Measurements from ENCODE around the gene UAP1.

The UAP1 gene

GRCh38 chr1:162561616-162562469, at the start of gene UAP1:
UAP1 (plus strand) TSS chr1:162561722; CDS start chr1:162566069, 4,347 bp downstream.
- peak; percentile 85 for DNase-seq

DNA sequence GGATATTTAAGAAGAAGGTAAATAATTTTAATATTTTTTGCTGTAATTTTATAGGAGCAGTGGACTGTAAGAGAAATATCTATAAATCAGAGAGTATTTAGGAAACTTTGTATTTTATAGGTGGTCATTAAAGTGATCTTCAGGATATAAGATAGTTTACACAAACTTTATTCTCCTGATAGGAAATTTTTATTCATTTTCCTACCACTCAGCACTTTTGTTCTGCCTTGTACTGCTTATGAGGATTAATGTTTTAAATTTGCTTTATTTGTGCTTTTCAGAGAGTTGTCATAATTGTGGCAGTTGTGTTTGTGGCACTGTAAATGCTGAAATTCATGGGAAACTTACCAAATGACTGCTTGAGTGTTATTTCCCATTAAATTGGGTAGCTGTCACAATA, 34.2 kb upstream of the UAP1 start:
- DNase-seq = no peak

DNA sequence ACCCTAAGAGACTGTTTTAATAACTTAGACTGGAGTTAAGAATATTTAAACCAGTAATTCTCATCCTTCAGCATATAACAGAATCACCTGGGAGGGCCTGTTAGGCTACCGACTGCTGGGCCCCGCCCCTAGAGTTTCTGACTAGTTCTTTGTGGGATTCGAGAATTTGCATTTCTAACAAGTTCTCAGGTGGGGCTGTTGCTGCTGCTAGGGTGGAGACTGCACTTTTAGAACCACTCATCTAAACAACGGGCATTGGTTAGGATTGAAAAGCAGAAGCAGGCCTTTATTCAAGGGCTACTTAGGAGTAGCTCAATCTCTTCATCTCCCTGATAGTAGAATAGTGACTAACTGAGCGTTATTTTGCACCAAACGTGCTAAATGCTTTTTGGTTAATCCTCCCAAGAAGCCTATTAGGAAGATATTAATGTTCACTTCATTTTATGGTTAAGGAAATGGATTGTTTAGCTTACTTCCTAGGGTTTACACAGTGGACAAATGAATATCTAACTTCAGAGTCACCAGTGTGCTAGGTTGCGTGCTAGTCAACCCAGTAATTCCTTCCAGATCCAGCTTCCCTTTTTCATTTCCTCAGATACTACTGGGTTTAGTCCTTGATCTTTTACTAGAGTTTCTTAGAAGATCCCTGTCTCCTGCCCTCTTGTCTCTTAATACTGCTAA, 31.1 kb upstream of the UAP1 start:
- DNase-seq = no peak

DNA sequence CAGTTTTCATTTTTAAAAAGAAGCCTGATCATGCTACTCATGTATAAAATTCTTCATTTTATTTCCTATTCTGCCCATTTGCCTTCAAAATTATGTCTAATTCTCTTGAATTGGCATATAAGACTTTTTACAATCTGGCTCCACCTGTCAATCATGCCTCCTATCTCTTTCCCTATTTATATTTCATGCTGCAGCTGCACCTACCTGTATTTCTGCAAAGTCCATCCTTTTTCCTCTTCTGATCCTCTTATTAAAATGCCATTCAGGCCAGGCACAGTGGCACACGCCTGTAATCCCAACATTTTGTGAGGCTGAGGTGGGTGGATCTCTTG, 30.6 kb upstream of the UAP1 start:
- no peak for DNase-seq

DNA sequence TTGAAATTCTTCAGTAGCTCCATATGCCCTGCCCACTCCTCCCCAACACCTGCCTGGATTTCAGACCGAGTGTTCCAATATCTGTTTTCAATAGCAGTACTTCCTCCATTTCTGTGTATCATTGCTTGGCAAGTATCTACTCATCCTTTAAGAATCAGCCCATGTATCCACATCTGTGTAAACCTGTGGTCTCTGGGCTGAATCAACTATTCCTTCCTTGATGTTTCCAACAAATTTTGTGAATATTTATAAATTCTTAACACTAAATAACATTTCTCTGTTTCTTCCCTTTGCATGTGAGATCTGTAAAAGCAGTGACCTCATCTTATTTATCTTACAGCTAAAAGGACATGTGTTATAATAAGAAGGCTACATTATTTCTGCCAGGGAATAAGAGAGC, 26.0 kb upstream of the UAP1 start:
- no peak for DNase-seq

DNA sequence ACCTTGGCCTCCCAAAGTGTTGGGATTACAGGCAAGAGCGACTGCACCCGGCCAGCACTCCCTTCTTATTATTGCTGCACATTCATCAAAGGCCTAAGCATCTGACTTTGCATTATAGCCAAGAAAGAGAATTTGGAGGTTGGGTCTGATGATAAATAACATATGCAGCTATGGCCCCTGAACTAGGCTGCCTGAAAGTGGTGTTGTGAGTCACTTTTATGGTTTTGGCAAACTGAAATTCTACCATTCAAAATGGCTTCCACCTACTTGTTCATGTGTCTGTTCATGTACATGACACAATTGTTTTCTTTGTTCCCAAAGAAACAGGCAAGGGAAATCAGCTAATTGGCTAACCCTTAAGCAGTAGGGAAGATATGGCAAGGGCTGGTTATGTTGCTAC, 25.0 kb upstream of the UAP1 start:
- no peak for DNase-seq

DNA sequence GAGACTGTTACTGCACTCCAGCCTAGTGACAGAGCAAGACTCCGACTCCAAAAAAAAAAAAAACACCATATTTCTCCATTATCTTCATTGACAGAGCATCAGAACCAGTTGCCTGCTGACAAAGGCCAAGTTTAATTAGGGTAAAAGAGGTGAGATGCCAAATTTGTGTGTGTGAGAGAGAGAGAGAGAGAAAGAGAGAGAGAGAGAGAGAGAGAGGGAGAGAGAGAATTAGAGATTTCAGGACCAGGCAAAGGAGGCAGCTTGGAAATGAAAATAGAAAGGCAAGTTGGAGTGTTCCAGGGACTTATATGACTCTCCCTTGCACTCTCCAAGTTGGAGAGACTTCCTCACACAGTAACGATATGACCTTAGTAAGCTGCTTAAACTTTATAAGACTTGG, 24.3 kb upstream of the UAP1 start:
- DNase-seq = no peak

GRCh38 chr1:162538815-162539431, 22.6 kb upstream of the UAP1 start:
- DNase-seq = no peak

- no peak for DNase-seq
Measured at GRCh38 chr1:162541619-162542141, 19.8 kb upstream of the UAP1 start.

GRCh38 chr1:162543228-162543627, 18.3 kb upstream of the UAP1 start:
- no peak for DNase-seq

DNA sequence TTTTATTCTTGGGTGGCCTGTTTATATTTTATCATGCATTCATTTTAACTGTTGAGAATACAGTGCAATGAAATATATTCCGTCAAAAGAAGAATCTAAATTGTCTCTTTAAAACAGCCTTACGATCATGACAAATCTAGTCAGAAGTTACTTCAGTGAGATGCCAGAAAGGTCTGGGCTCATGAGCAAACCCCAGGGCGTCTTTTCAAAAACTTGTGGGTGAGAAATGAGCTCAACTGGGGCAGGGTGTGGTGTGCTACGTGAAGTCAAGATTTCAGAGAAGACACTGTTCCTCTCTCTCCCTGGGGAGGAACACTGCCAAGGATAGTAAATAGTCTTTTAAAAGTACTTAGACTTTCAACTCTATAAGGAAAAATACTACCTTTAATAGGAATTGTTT, 13.4 kb upstream of the UAP1 start:
- DNase-seq = no peak

DNA sequence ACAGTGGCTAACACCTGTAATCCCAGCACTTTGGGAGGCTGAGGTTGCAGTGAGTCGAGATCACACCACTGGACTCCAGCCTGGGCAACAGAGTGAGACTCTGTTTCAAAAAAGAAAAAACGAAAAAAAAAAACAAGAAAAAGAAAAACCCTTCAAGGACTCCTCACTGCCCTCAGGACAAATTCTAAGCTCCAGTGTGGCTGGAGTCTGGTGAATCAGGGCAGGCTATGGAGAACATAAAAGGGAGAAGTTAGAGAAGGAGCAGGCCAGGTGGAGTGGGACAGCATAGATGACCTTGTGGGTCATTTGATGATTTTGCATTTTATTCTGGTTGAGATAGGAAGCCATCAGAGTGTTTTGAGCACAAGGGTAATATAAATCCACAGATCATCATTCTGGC, 12.5 kb upstream of the UAP1 start:
- no peak for DNase-seq

GRCh38 chr1:162550925-162551324, 10.6 kb upstream of the UAP1 start:
- no peak for DNase-seq

DNA sequence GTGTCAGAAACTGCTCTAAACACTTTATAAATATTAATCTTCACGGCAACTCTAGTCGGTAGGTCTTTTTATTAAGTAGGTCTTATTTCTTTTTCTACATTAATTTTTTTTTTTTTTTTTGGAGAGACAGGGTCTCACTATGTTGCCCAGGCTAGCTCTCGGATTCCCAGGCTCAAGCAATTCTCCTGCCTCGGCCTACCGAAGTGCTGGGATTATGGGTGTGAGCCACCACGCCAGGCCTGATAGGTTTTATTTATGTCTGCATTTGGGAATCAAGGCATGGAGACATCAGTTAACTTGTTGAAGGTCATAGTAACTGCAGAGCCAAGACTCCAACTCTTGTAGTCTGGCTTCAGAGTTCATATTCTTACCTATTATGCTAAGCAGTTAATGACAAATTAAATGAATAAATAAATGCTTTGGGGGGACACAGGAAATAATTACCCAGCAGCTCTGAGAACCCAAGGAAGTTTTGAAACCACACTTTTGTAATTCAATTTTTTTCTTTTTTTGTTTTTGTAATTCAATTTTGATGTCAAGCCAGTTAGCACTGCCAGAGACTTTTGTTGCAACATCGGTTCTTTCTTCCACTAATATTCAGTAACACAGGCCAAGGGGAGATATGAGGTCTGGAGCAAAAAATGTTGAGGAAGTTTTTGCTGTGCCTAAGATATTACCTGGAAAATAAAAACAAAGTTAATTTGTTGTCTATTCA, 9.4 kb upstream of the UAP1 start:
- DNase-seq = no peak

GRCh38 chr1:162552684-162553252, 8.8 kb upstream of the UAP1 start:
- DNase-seq = no peak

DNA sequence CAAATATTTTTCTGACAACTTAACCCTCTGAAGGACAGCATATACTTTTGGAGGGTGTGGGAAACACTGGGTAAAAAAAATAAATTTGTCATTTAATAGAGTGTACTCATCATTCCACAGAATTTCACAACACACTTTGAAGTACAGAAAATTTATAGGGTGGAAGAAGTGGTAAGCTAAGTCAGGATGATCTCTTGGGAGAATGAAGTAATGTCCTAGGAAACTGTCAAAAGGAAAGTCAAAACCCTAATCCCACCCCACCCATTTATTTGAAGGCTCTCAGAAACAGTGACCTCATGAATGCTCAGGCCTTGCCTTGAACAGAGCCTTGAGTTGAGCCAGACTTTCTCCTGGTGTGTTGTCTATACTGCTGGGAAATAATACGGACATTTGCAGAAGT, 7.3 kb upstream of the UAP1 start:
- no peak for DNase-seq

DNA sequence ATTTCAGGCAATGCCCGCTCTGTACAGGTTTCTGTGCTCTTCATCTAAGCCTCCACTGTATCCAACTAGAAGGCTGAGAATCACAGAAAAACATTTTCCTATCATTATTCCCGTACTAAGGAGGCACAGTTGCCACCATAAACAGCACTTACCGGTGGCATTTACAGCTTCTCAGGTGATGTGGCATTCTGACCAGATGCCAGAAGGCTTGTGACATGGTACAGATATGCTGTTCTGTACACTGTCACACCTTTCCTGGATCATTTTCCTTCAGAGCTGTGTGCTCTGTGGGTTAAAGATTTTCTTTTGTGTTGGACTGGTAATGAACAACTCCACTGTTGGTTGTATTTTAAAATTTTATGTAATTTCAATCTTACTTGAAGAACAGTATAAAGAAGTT, 4.0 kb upstream of the UAP1 start:
- no peak for DNase-seq

DNA sequence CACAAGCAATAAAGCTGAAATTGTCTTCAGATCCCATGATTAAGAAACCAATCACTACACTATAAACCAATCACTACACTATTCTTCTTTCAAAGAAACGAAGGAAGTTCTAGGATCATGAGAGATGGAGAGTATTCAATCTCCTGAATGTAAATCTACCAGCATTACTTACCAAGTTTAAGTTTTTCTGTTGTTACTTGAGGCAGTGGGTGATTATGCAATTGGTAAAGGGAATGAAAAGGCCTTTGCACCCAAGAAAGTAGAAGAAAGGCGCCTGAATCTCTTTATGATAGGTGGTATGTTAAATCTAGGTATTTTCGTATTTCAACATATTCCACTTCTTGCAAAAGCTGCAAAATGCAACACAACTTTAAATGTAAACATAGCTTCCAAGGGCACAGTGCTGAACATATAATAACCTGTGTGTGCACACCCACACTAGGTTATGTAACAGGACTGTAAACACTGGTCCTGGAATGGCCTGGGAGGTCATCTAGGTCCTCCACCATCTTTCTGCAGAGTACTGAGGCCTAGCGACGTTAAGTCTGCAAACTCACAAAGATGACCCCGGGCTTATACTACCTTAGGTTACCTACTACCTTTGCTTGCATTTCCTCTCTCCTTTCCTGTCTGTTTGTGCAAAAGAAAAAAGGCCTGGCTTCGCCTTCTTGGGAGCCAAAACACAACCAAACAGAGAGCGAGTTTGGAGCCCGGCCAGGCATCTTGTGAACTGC, 1.1 kb upstream of the UAP1 start:
- no peak for DNase-seq

GRCh38 chr1:162561037-162561615, 396 bp upstream of the UAP1 start:
- peak; percentile 94 for DNase-seq

GRCh38 chr1:162562470-162562828, 927 bp downstream of the UAP1 start:
- DNase-seq = peak; percentile 3

- no peak for DNase-seq
Measured at GRCh38 chr1:162564762-162565218, 3.3 kb downstream of the UAP1 start.

- no peak for DNase-seq
Measured at GRCh38 chr1:162565460-162565859, 3.9 kb downstream of the UAP1 start.

Data from retina (tissue), 1 donor.